Liver (tissue), 9 donors: ENCODE data around the gene IRAK1. TPM values are rescaled to one million over a fixed set of nuclear protein-coding genes. Genes with fewer than 3 reads are reported as not detected.

Experiments used
- DNase-seq: peaks from one replicate; pipeline ENCODE4 v3.0.0-alpha.2; 2017; ENCODE audit warnings: low spot score
- H3K27ac ChIP-seq, 2 donors: one replicate each; pipeline ENCODE4 v1.7.0; 2013; ENCODE audit warnings: inconsistent platforms in 2 of 2, low read length in 2 of 2, control low read depth in 1 of 2, low read depth in 1 of 2, mild to moderate bottlenecking in 1 of 2
- H3K27me3 ChIP-seq, 4 donors: one replicate each; pipeline versions ENCODE4 v1.6.1 to v1.7.0; 2013; ENCODE audit warnings: low read length in 3 of 4, inconsistent platforms in 1 of 4, mild to moderate bottlenecking in 1 of 4, moderate library complexity in 1 of 4; ENCODE audit not compliant: control insufficient read depth in 4 of 4, insufficient read depth in 4 of 4
- H3K36me3 ChIP-seq, 4 donors: one replicate each; pipeline versions ENCODE4 v1.6.1 to v1.7.0; 2013; ENCODE audit warnings: low read length in 3 of 4, mild to moderate bottlenecking in 3 of 4, low read depth in 1 of 4, moderate library complexity in 1 of 4; ENCODE audit not compliant: control insufficient read depth in 4 of 4, insufficient read depth in 3 of 4
- H3K4me1 ChIP-seq, 4 donors: one replicate each; pipeline versions ENCODE4 v1.6.1 to v1.7.0; 2013; ENCODE audit warnings: low read length in 3 of 4, mild to moderate bottlenecking in 3 of 4, moderate library complexity in 1 of 4; ENCODE audit not compliant: control insufficient read depth in 4 of 4, insufficient read depth in 4 of 4
- H3K4me3 ChIP-seq, 3 donors: one replicate each; pipeline versions ENCODE4 v1.6.1 to v1.7.0; 2013; ENCODE audit warnings: low read length in 3 of 3, control low read depth in 1 of 3, low read depth in 1 of 3, mild to moderate bottlenecking in 1 of 3
- H3K9ac ChIP-seq, 2 donors: one replicate each; pipeline ENCODE4 v1.7.0; 2013; ENCODE audit warnings: low read length in 2 of 2, mild to moderate bottlenecking in 2 of 2, moderate library complexity in 2 of 2, control low read depth in 1 of 2, low read depth in 1 of 2
- H3K9me3 ChIP-seq, 4 donors: one replicate each; pipeline versions ENCODE4 v1.6.1 to v1.7.0; 2013; ENCODE audit warnings: low read length in 3 of 4; ENCODE audit not compliant: control insufficient read depth in 4 of 4
- ATF3 ChIP-seq: IDR thresholded peaks from 2 replicates; pipeline ENCODE4 v1.6.1; 2016; ENCODE audit warnings: antibody characterized with exemption
- EGR1 ChIP-seq, 2 donors: IDR thresholded peaks; 2 replicates each; pipeline ENCODE4 v1.6.1; 2016 to 2018; ENCODE audit warnings: antibody characterized with exemption in 2 of 2, low read depth in 2 of 2
- FOXA1 ChIP-seq: IDR thresholded peaks from 2 replicates; pipeline ENCODE4 v1.6.1; 2016; ENCODE audit warnings: antibody characterized with exemption
- GABPA ChIP-seq, 2 donors: IDR thresholded peaks in 1 of 2; conservative IDR thresholded peaks in 1 of 2; 2 replicates each; pipeline ENCODE4 v1.6.1; 2016; ENCODE audit warnings: antibody characterized with exemption in 2 of 2, mild to moderate bottlenecking in 1 of 2, moderate library complexity in 1 of 2
- HNF4A ChIP-seq, 2 donors: conservative IDR thresholded peaks; 2 replicates each; pipeline ENCODE4 v1.6.1; 2016; ENCODE audit warnings: antibody characterized with exemption in 2 of 2, mild to moderate bottlenecking in 2 of 2
- HNF4G ChIP-seq: IDR thresholded peaks from 2 replicates; pipeline ENCODE4 v1.6.1; 2016; ENCODE audit warnings: antibody characterized with exemption
- JUND ChIP-seq, 2 donors: IDR thresholded peaks; 2 replicates each; pipeline ENCODE4 v1.6.1; 2016; ENCODE audit warnings: antibody characterized with exemption in 2 of 2
- NR2F2 ChIP-seq: IDR thresholded peaks from 2 replicates; pipeline ENCODE4 v1.6.1; 2016; ENCODE audit warnings: antibody characterized with exemption
- RAD21 ChIP-seq, 2 donors: IDR thresholded peaks; 2 replicates each; pipeline ENCODE4 v1.6.1; 2016; ENCODE audit warnings: antibody characterized with exemption in 2 of 2, mild to moderate bottlenecking in 2 of 2
- REST ChIP-seq: IDR thresholded peaks from 2 replicates; pipeline ENCODE4 v1.6.1; 2016; ENCODE audit warnings: antibody characterized with exemption, mild to moderate bottlenecking
- RXRA ChIP-seq, 2 donors: IDR thresholded peaks; 2 replicates each; pipeline ENCODE4 v1.6.1; 2017 to 2018; ENCODE audit warnings: antibody characterized with exemption in 2 of 2, mild to moderate bottlenecking in 1 of 2
- SP1 ChIP-seq: IDR thresholded peaks from 2 replicates; pipeline ENCODE4 v1.6.1; 2018; ENCODE audit warnings: antibody characterized with exemption, mild to moderate bottlenecking
- TAF1 ChIP-seq: conservative IDR thresholded peaks from 2 replicates; pipeline ENCODE4 v1.6.1; 2016; ENCODE audit warnings: antibody characterized with exemption, mild to moderate bottlenecking
- YY1 ChIP-seq: IDR thresholded peaks from 2 replicates; pipeline ENCODE4 v1.6.1; 2016; ENCODE audit warnings: antibody characterized with exemption, mild to moderate bottlenecking
- ZBTB33 ChIP-seq: IDR thresholded peaks from 2 replicates; pipeline ENCODE4 v1.6.1; 2016; ENCODE audit warnings: antibody characterized with exemption
- WGBS: extraction: QIAGEN DNeasy Blood & Tissue Kit; methylation state at CpG from one replicate; pipeline ENCODE4 v1.1.7; 2013; 5-methylcytosine and 5-hydroxymethylcytosine counted together
- polyA plus RNA-seq, 2 donors: library from polyadenylated mRNA; stranded (reverse) in 1 of 2; unstranded in 1 of 2; fragments of 200-250 nt in 1 of 2; fragments of >200 nt in 1 of 2; fragmentation: Nextera tagmentation in 1 of 2; extraction: Ambion mirVana in 1 of 2; gene quantifications; one replicate each; pipeline versions ENCODE4 v1.2.1 to v1.2.3, GENCODE V29; 2013 to 2015
- total RNA-seq, 2 donors: library from RNA; depleted of rRNA; stranded (reverse); fragments of >200 nt; gene quantifications; one replicate each; pipeline ENCODE4 v1.2.3, GENCODE V29; 2014
- TF ChIP-seq, protein P1 (sequence below): IDR thresholded peaks from 2 replicates; pipeline ENCODE4 v1.6.1; 2016; ENCODE audit warnings: antibody characterized with exemption
- TF ChIP-seq, protein P2 (sequence below): fragments of 150-350 bp; IDR thresholded peaks from 2 replicates; pipeline ENCODE4 v1.5.1; 2017; ENCODE audit warnings: improper control_type of control experiment, low read depth, low read length; ENCODE audit not compliant: missing input control
- donor health status: healthy.
- donor health status: healthy.
- donor health status: healthy.
- donor health status: healthy.
- donor health status: healthy.

IRAK1 gene
- total and polyA plus RNA-seq, 4 donors, result 17.6 to 55.8 (median 27.4) TPM

DNA sequence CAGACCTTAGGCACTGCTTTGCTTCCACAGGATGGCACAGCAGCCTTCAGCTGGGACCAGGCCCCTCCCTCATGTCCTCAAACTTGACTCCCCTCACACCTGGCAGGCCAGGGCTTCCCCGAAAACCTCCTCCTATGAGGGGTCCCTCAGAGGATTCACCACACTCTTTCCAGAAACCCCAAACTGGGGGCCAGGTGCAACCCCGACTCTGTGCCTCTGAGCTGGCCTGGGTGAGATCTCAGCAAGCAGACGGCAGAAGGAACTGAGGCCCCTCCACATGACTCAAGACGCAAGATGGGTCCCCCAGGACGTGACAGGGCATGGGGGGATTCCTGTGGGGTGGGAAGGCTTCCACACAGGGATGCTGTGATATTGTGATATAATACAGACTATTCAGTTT, 54.3 kb downstream of the IRAK1 start:
- Histone ChIP-seq H3K27me3 (no peaks in the 10 kb centered on the region), H3K4me3 (no peak overlapping the region), H3K27ac (no peak overlapping the region), H3K36me3 (peaks cover 6 to 39% (median 15%) of the 10 kb centered on the region in 4 donors), H3K9ac (no peak overlapping the region), H3K4me1 (peaks cover 10 to 49% (median 41%) of the 10 kb centered on the region in 4 donors), H3K9me3 (no peaks in the 10 kb centered on the region)
- no peak for DNase-seq
- TF ChIP-seq HNF4A (conservative IDR thresholded peaks at IDR 0.05) (no peak), GABPA (IDR thresholded peaks at IDR 0.05 in 1 of 2, conservative IDR thresholded peaks at IDR 0.05 in 1 of 2) (no peak), NR2F2 (no peak), EGR1 (IDR thresholded peaks at IDR 0.05; ENCODE audit: low read depth in 2 of 2) (no peak), YY1 (no peak), FOXA1 (no peak), TAF1 (no peak), ZBTB33 (no peak), RAD21 (IDR thresholded peaks at IDR 0.05) (no peak), SP1 (no peak), HNF4G (no peak), RXRA (IDR thresholded peaks at IDR 0.05) (no peak), REST (no peak)
- TF ChIP-seq, protein P1, sequence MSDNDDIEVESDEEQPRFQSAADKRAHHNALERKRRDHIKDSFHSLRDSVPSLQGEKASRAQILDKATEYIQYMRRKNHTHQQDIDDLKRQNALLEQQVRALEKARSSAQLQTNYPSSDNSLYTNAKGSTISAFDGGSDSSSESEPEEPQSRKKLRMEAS, result no peak
- TF ChIP-seq, protein P2, sequence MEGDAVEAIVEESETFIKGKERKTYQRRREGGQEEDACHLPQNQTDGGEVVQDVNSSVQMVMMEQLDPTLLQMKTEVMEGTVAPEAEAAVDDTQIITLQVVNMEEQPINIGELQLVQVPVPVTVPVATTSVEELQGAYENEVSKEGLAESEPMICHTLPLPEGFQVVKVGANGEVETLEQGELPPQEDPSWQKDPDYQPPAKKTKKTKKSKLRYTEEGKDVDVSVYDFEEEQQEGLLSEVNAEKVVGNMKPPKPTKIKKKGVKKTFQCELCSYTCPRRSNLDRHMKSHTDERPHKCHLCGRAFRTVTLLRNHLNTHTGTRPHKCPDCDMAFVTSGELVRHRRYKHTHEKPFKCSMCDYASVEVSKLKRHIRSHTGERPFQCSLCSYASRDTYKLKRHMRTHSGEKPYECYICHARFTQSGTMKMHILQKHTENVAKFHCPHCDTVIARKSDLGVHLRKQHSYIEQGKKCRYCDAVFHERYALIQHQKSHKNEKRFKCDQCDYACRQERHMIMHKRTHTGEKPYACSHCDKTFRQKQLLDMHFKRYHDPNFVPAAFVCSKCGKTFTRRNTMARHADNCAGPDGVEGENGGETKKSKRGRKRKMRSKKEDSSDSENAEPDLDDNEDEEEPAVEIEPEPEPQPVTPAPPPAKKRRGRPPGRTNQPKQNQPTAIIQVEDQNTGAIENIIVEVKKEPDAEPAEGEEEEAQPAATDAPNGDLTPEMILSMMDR, result no peak
- 84% methylated on average over 5 of the region's 5 CpGs for whole genome bisulfite sequencing

DNA sequence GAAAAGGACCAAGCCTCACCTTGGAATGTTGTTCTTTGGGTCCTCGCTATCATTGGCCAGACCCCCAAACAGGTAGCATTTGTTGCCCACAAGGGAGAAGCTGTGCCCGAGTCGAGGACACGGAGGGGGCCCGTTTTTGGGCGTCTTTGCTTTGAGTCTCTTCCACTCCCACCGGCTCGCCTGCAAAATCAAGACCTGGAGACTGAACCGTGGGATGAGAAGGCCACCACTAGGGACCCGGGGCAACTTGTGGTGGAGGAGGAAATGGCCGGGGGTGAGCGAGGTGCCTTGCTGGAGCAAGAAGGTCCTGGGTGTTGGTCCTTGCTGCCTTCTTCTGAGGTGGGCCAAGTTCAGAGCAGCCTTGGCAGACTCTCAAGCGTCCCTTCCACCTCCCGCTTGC, 55.6 kb downstream of the IRAK1 start:
- Histone ChIP-seq H3K4me3 (no peak overlapping the region), H3K36me3 (peaks cover 8 to 52% (median 22%) of the 10 kb centered on the region in 4 donors), H3K27ac (no peak overlapping the region), H3K27me3 (no peaks in the 10 kb centered on the region), H3K9ac (no peak overlapping the region), H3K4me1 (peaks cover 6 to 40% (median 34%) of the 10 kb centered on the region in 4 donors), H3K9me3 (no peaks in the 10 kb centered on the region)
- WGBS, result 94% methylated on average over 14 of the region's 14 CpGs
- no peak for DNase-seq
- TF ChIP-seq FOXA1 (no peak), REST (no peak), GABPA (IDR thresholded peaks at IDR 0.05 in 1 of 2, conservative IDR thresholded peaks at IDR 0.05 in 1 of 2) (no peak), JUND (IDR thresholded peaks at IDR 0.05) (no peak), NR2F2 (no peak), HNF4G (no peak), ATF3 (no peak)
- TF ChIP-seq, protein P1, result no peak
- TF ChIP-seq, protein P2, result no peak
